GM12892 (cell line): Measurements from ENCODE around the gene ZNF777.

Source experiments
- POLR2A ChIP-seq: IDR thresholded peaks from 2 replicates; pipeline ENCODE4 v1.6.1; 2011; ENCODE audit warnings: low read depth, low read length, control low read depth
- POLR2AphosphoS5 ChIP-seq: IDR thresholded peaks from 2 replicates; pipeline ENCODE4 v1.6.1; 2011; ENCODE audit warnings: low read depth, low read length, control low read depth
- TAF1 ChIP-seq: IDR thresholded peaks from 2 replicates; pipeline ENCODE4 v1.6.1; 2011; ENCODE audit warnings: low read depth, mild to moderate bottlenecking, control low read depth, low read length, borderline replicate concordance

- TF ChIP-seq POLR2A (no peak), POLR2AphosphoS5 (no peak), TAF1 (no peak)
Observed at GRCh38 chr7:149498811-149499210, 37.9 kb upstream of the ZNF777 start.
